HEK293 (cell line): ENCODE measurements around the gene PDLIM4.

Experiments
- ZFP37 ChIP-seq: fragments of 450-650 bp; formaldehyde crosslinking; IDR thresholded peaks from 2 replicates; pipeline ENCODE4 v1.5.1; 2016; ENCODE audit warnings: missing biosample characterization, missing genetic modification characterization
- ZNF626 ChIP-seq: fragments of 450-650 bp; sonication (Bioruptor Pico); formaldehyde crosslinking; IDR thresholded peaks from 2 replicates; pipeline ENCODE4 v1.5.1; 2018; ENCODE audit warnings: missing biosample characterization, missing genetic modification characterization, inconsistent platforms
- TF ChIP-seq, protein P1 (sequence below): fragments of 450-650 bp; formaldehyde crosslinking; IDR thresholded peaks from 2 replicates; pipeline ENCODE4 v1.5.1; 2016; ENCODE audit warnings: missing biosample characterization, missing genetic modification characterization

DNA sequence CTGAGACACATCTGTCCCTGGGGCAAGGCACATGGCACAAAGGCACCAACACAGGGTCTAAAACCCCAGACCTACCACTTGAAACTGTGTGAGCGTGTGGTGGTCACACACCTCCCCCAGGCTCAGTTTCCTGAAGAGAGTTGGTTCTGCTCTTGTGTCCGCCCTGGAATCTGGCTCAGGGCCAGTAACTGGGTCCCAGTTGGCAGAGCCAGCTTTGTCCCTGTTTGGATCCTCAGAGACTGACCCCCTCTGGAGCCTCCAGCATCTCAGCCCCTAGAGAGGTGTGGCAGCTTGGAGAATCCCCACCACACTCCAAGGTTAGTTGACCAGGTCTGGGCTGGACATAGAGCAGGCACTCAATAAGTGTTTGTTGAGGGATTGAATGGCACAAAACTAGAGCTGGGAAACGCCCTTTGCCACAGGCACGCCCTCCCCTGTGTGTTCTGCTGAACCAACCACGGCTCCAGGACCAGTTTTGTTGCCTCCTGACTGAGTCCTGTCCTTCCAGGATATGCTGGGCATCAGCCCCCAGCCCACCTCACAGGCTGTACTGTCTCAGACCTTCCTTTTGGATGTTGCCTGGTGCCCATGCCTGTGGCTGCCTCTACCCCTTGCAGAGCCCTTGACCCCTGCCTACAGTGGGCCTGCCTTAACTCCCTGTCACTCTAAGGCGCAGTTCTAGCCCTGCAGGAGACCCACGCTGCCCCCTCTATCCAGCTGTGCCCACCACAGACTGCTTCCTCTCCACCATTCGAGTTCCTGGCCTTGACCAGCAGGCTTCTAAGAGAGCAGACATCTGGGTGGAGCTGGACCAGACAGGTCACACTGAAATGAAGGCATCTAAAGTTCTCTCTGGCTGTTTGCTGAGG, 3.8 kb upstream of the PDLIM4 start:
- TF ChIP-seq ZNF626 = no peak
- TF ChIP-seq, protein P1, sequence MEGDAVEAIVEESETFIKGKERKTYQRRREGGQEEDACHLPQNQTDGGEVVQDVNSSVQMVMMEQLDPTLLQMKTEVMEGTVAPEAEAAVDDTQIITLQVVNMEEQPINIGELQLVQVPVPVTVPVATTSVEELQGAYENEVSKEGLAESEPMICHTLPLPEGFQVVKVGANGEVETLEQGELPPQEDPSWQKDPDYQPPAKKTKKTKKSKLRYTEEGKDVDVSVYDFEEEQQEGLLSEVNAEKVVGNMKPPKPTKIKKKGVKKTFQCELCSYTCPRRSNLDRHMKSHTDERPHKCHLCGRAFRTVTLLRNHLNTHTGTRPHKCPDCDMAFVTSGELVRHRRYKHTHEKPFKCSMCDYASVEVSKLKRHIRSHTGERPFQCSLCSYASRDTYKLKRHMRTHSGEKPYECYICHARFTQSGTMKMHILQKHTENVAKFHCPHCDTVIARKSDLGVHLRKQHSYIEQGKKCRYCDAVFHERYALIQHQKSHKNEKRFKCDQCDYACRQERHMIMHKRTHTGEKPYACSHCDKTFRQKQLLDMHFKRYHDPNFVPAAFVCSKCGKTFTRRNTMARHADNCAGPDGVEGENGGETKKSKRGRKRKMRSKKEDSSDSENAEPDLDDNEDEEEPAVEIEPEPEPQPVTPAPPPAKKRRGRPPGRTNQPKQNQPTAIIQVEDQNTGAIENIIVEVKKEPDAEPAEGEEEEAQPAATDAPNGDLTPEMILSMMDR (tag by site-specific recombination) = no peak
- no peak for TF ChIP-seq ZFP37 (tag by site-specific recombination)
